HG03460 (cell line): ENCODE data around the gene LEKR1.

Experiments used
- ATAC-seq: cut with Tn5 transposase; IDR thresholded peaks from one replicate; pipeline ENCODE4 v1.9.1; 2021; ENCODE audit not compliant: unreplicated experiment

The LEKR1 gene

DNA sequence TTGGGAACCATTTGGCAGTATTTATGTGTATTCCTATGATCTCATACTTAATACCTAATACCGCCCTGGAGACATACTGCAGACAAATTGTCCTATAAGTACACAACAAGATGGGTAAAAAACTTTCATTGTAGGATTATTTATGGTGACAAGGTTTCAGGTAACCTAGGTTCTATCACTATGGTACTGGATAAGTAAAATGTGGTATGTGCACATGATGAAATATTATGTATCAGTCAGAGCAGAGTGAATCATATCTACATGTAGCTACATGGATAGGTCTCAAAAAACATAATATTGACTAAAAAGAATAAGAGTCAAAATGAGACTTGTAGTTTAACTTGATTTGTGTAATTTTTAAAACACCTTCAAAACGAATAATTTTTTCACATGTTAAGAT is 147.8 kb downstream of the LEKR1 start:
- no peak for ATAC-seq

DNA sequence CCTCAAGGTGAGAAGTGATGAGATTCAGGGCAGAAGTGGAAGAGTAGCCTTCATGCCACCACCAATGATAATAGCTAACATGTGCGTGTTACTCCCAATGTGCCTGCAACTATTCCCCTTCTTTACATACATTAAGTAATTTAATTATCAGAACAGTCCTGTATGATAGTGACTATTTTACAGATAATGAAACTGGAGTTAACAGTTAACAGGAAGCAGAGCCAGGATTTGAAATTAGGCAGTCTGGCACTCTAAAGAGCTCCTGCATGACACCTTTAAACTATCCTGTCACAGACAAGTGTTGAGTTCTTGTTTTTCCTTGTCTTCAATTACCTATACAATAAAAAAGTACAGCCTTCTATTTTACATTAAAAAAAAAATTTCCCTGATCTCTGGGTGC is 148.8 kb downstream of the LEKR1 start:
- ATAC-seq: no peak

DNA sequence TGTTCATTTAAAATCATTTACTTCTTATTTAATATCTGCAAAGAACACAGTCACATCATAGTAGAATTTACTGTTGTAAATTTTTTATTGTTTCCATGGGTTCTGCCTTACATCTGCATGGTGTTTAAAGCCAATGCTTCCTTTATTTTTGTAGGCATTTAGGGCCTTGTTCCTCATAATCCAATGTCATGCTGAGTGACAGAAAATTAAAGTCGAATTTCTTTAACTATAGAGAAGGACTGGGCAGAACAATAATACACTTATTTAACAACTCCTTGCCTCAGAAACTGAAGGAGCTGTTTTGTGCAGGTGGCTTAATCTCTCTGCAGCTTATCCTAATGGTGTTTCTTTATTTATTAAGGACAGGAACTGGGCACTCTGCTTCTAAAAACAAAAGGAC is 149.6 kb downstream of the LEKR1 start:
- ATAC-seq: no peak

DNA sequence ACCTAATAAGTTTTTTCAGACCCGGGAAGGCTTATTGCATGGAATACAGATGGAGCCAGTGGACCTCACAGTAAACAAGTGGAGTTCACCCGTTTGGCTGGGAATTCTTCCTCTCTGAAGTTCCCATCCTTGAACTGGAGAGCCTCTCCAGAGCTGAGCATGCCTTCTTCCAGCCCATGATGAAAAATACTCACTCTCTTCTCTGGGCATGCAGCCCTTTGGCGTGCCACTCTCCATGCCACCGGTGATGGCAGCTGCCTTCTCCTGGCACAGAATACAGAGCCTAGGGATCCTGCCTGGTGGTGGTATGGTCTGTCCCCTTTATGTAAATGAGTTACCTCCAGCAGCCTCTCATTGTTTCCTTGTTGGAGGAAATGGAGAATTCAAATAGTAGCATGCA is 150.8 kb downstream of the LEKR1 start:
- ATAC-seq: no peak

DNA sequence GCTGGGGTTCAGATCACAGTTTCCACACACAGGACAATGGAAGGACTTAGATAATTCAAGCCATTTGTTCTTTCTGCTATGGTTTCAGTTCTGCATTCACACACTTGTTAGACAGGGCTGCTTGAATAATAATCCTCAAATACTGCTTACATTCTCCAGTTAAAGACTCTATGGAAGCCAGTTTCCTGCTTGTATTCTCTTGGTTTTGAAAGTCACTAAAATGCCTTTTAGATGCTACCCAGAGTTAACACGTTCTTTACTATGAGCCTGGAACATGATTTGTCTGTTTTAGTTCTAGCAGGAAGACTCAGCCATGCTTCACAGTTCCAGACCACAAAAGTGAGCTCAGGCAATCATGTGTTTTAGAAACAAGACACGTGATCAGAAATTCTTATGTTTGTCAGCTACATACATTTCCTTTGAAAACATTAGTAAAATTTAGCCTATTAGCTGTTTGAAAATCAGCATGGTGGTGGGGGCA is 152.4 kb downstream of the LEKR1 start:
- ATAC-seq: peak; percentile 97

DNA sequence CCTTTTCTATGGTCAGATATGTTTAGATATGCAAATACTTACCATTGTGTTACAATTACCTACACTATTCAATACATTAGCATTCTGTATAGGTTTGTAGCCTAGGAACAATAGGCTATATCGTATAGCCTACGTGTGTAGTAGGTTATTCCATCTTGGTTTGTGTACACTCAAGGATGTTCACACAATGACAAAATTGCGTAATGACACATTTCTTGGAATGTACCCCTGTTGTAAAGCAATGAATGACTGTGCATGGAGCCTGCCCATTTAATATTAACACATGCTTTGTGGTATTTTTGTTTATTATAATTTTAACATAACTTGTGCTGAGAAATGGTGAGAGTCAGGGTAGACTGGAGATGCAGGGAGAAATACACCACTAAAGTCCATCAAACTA is 154.9 kb downstream of the LEKR1 start:
- no peak for ATAC-seq

DNA sequence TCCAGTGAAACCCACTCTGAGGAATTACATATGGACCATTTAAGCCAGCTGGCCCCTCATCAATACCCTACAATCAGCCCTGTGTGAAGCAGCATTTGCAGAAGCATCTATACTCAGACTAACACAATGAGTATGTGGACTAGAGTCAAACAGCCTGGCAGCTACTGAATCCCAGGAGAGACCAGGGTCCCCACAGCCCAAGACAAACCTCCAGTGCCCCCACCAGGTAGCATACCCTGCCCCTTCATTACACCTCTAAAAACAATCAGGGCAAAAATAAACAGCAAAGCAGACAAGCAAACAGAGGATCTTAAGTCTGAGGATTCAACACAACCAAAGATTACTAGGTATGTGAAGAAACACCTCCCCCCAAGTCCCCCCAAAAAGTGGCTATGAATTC is 157.4 kb downstream of the LEKR1 start:
- ATAC-seq: no peak

DNA sequence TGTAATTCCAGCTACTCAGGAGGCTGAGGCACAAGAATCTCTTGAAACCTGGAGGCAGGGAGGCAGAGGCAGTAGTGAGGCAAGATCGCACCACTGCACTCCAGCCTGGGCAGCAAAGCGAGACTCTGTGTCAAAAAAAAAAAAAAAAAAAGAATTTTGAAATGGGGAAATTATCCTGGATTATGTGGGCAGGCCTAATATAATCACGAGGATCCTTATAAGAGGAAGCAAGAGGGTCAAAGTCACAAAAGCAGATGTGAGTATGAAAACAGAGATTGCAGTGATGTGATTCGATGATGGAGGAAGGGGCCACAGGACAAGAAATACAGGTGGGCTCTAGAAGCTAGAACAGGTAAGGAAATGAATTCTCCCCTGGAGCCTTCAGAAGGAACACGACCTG is 159.6 kb downstream of the LEKR1 start:
- ATAC-seq: no peak

DNA sequence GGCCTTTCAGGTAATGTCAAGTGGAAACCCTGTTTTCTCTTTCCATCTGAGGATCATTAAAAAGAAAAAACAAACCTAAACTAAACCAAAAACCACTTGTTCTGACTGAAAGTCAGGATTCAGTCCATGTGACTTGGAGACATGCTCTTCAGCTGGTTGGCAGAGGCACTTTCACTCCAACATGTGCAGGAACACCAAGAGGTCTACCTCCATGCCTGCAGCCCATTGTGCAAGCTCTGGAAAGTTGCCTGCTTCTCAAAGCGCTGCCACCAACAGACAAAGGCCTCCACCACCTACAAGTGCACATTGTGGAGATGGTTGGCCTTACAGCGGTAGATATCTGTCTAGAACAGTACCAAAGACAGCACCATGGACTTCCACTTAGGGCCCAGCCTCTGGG is 161.8 kb downstream of the LEKR1 start:
- ATAC-seq: no peak

DNA sequence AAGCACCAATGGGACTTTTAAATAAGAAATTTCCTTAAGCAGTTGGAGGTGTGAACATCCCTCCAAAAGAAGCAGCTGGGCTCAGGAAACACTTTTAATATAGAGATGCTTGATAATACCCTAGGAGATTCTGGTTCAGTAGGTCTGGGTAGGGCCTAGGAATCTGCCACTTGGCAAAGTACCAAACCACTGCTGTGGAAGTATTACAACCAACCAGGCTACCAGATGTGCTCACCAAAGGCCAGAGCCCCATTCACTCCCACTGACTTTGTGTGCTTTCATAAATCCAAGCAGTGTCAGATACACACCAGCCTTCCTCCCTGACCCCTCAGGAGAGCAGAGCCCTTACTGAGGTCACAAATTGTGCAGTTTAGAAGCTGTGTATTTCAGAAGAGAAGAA is 171.2 kb downstream of the LEKR1 start:
- ATAC-seq: no peak

DNA sequence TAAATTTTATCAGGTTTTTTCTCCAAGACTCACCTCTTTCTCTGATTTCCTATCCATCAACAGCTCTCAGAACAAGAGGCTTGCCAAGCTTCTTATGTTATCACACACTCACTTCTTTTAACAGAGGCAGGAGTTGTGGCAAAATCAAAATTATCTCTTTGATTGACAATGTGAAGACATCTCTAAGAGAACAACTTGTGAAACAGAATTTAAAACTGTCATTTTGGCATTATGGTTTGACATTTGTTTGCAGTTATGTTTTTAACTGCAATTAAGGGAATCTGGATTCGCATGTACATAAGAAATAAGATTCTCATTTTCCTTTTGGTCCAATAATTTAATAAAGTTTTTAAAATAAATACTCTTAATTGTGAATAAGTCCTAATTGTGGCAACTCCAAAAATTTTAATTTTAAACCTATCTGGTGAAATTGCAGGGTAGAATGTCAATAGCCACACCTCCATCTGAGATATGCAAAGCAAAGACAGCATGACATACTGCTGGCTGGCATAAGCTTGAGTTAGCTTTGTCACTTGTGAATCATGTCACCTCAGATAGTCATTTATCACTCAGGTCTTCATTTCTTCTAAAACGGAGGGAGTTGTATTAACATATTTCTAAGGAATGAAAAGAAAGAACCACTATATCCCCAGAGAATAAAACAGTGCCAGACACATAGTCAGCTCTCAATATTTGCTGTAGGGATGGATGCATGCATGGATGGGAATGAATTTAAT is 175.2 kb downstream of the LEKR1 start:
- no peak for ATAC-seq

DNA sequence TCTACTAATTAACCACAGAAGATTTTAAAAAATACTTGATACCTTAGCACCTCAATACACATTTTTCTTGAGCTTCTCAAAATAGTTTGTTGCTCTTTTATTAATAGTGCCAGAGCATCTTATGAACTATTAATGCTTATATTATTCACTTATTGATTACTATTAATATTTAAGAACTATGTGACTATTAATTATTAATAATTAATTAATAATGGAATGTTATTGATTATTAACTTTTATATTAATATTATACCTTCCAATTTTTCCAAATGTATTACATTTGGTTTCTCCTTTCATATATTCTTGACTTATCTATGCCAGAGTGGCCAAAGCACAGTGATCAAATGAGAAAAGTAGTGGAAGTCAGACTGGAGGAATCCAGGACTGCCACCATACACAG is 195.5 kb downstream of the LEKR1 start:
- no peak for ATAC-seq

DNA sequence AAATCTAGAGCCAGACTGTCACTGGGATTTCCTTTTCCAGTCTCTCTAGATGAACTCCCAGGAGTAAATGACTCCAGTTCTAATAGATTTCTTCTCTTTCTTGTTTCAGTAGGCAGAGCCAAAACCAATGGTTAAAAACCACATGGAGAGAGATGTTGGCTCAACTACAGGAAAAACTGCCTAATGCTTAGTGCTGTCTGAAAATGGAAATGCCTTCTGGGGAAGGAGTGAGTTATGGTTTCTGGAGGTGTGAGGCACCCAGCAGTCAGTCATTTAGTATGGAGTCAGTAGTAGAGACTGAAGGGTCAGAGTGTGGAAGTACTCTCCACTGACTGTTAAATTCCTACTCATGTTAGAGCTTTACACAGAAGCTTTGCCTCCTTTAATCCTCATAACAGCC is 197.1 kb downstream of the LEKR1 start:
- no peak for ATAC-seq

DNA sequence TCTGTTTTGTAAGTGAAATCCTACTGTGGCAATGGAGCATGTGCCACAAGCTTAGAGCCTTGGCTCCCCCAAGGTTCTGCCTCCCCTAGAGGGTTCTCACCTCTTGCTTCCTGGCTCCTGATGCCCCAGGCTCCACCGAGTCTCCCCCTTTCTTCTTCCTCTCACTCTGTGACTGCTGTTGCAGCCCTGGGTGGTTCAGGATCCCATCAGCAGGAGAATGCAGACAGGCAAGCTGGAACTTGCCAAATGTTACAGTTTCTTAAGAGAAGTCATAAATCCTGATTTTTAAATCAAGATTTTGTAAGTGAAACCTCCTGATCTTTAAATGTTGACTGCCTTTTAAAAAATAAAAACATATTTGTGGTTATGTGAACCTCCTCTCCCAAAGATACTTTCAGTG is 199.9 kb downstream of the LEKR1 start:
- ATAC-seq: no peak

DNA sequence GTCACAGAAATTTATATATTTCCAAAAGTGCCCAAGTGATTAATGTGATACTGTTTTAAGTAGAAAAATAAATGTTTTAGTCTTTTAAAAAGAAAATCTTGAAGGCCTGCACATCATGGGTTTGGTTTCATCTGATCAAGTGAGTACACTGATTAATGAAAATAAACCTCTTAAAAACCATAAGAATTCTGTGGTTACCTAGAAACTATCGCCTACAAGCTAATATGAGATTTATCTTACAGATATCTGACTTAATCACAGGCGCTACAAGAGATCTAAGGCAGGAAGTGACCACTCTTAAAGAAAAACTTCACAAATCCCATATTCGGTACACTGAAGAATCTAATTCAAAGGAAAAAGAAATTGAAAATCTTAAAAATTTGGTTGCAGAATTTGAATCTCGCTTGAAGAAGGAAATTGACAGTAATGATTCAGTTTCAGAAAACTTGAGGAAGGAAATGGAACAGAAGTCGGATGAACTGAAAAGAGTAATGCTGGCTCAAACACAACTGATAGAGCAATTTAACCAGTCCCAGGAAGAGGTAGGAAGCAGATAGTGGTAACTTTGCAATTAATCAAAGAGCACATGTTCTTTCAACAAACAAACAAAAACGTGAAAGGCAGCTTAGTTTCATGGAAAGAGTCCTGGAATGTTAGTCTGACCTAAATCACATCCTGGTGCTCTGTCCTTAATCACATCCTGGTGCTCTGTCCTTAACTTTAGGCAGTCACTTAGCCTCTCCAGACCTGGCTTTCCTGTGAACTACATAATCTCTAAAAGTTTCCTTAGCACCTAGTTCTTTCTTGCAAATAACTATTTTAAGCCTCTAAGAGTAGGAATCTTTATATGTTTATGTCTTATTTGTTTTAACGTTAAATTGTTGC is 201.9 kb downstream of the LEKR1 start:
- ATAC-seq: no peak

DNA sequence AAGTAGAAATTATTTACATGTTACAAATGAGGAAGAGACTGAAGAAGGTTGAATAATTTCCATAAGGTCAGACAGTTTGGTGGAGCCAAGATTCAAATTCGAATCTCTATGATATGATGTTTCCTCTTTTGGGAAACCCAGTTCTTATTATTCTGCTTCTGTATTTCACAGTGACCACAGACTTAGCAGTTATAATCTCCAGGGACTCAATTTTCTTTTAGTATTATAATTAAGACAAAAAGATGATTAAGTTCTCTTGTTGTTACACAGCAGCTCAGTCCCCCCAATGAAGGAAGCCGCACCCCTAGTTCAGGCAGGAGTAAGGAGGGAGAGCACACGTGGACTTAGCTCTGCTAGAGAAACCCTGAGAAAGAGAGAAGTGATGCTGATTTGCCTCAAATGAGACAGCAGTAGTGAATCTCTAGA is 203.2 kb downstream of the LEKR1 start:
- no peak for ATAC-seq

DNA sequence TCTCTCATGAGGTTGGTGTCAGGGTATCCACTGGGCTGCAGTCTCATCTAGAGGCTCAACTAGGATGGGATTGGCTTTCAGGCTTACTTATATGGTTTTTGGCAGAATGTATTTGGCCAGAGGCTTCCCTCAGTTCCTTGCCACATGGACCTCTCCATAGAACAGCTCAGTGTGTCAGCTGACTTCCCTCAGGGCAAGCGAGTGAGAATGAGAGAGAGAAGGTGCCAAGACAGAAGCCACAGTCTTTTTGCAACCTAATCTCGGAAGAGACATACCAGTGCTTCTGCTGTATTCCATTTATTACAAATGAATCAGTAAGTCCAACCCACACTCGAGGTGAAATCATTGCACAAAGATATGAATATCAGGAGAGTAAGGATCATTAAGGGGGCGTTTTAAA is 204.6 kb downstream of the LEKR1 start:
- ATAC-seq: no peak

DNA sequence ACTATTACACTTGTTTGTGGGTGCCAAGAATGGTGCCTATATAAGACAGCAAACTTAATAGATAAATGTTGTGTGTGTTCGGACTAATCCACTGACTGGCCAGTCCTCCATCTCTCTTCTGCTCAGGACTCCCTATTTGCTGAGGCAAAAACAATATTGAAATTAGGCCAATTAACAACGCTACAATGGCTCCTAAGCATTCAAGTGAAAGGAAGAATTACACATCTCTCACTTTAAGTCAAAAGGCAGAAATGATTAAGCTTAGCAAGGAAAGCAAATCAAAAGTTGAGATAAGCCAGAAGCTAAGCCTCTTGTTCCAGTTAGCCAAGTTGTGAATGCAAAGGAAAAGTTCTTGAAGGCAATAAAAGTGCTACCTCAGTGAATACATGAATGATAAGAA is 206.8 kb downstream of the LEKR1 start:
- no peak for ATAC-seq

DNA sequence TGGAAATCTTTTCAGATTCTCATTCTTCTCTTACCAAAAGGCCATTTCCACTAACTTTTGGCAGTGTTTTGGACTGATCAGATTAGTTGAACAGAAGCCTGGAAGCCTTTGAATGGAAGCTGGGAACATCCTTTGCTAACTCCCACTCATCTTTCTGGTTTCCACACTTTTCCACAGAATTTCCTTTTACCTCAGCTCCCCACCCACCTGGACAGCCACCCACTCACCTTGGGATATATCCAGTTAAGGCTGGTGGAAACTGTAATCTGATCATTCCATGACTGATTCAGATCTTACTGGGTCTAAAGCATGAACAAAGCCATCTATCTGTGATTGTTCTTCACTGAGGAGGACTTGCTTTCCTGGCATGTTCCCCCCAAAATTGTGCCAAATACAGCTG is 214.3 kb downstream of the LEKR1 start:
- no peak for ATAC-seq

DNA sequence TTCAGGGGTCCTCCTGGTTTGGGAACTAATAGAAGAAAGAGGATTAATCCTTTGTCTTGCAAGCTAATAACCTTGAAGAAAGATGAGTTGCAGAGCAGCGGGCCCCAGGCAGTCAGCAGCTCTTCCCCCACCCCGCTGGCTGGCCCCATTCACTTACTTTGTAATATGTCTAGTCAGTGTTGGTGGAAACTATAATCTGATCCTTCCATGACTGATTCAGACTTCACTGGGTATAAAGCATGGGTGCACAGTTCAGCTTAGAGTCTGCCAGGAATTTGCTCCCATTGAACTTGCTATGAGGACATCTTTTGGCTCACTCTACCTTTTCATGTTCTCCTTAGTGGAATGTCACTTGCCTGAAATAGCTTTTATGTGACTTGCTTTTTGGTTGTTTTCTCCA is 216.1 kb downstream of the LEKR1 start:
- ATAC-seq: no peak

DNA sequence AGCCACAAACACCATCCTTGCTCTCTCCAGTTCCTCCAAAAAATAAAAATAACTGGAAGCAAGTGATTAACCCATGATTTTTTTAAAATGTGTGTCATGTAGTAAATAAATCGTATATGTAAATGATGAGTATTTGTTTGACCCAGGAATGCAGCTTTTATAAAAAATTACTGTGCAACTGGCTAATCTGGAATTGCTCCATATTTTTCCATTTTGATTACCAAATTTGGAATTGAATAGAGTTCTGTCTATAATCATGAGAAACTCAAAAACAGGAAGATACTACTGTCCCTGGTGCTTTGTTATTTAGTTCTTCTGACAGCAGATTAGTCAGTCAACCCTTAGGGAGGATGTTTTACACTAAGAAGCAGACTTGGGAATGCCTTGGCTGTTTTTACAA is 217.6 kb downstream of the LEKR1 start:
- no peak for ATAC-seq

DNA sequence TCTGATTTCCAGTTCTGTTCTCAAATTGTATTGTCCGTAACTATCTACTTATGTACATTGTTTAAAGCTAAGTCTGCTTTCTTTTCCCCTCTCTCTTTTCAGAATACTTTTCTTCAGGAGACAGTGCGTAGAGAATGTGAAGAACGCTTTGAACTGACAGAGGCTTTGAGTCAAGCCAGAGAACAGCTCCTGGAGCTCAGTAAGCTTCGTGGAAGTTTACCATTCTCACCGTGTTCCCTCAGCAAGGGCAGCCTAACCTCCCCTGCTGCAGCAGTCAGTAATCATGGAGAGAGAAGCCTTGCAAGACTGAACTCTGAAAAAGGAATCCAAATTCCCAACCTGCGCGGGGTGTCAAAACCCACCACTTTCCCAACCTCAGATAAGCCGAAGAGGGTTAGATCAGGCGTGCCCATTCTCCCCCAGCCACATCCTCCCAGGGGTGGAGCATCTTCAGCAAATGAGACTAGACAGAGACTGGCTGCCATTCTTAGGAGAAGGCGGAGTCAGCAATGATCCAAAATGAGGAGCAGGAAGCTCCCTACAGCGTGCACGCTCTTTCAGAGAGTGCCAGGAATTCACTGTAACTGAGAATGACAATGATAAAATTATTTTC is 219.2 kb downstream of the LEKR1 start:
- no peak for ATAC-seq
